Neural crest cell (in vitro differentiated cells): ENCODE data around the gene PIK3CD. TPM values are rescaled to one million over a fixed set of nuclear protein-coding genes. Genes with fewer than 3 reads are reported as not detected.
"Not testable (repeated sequence)": the region's sequence is repeated elsewhere in the genome, so short reads cannot be mapped to it uniquely, and the experiment has no call there.

Experiments used
- DNase-seq: peaks from one replicate; pipeline ENCODE4 v3.0.0; 2021; ENCODE audit warnings: low read depth, mixed read lengths, low spot score
- H3K27ac Mint-ChIP-seq: one replicate; pipeline ENCODE4 v1.8.0; 2021; ENCODE audit warnings: mild to moderate bottlenecking, mixed read lengths; ENCODE audit not compliant: unreplicated experiment
- H3K27me3 Mint-ChIP-seq: 2 replicates; pipeline ENCODE4 v1.8.0; 2021; ENCODE audit warnings: low read depth, mild to moderate bottlenecking, mixed read lengths
- H3K36me3 Mint-ChIP-seq: 2 replicates; pipeline ENCODE4 v1.8.0; 2021; ENCODE audit warnings: low read depth, mild to moderate bottlenecking, mixed read lengths
- H3K4me1 Mint-ChIP-seq: 2 replicates; pipeline ENCODE4 v1.8.0; 2021; ENCODE audit warnings: mixed read lengths
- H3K4me3 Mint-ChIP-seq: one replicate; pipeline ENCODE4 v1.8.0; 2021; ENCODE audit warnings: mild to moderate bottlenecking, mixed read lengths
- H3K9me3 Mint-ChIP-seq: 2 replicates; pipeline ENCODE4 v1.8.0; 2021; ENCODE audit warnings: mixed read lengths
- total RNA-seq: library from RNA; stranded (reverse); gene quantifications from 2 replicates; pipeline ENCODE4 v1.2.1, GENCODE V29; 2021
- TF ChIP-seq, protein P1 (sequence below): fragments of 200-600 bp; sonication (generic); conservative IDR thresholded peaks from 2 replicates; pipeline ENCODE4 v1.5.0; 2021; ENCODE audit warnings: antibody characterized with exemption, mild to moderate bottlenecking

The PIK3CD gene
- total RNA-seq, 1 donor from 2014 or later = 1.9 TPM

DNA sequence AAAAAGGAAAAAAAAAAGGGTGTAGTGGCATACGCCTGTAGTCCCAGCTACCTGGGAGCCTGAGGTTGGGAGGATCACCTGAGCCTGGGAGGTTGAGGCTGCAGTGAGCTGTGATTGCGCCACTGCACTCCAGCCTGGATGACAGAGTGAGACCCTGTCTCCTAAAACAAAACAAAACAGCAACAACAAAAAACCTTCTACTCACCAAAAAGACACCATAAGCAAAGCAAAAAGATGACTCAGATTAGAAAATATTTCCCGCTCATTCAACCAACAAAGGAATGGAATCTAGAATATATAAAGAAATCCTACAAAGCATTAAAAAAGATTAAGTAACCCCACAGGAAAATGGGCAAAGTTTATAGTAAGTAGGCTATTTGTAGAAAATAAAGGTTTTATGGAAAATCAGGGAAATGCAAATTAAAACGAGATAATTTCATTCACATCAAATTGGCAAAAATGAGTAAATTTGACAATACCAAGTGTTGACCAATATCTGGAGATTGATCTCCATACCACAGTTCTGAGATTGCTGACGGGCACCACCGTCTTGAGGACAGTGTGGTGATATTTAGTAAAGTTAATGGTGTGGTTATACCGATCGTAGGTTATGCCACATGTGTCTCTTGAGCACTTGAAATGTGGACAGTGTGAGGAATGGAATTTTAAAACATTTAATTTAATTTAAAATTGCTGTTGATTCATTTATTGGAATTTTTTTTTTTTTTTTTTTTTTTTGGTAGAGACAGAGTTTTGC is 54.0 kb downstream of the PIK3CD start:
- H3K9me3 Mint-ChIP-seq = peaks cover 6% of the 10 kb centered on the region
- no peaks in the 10 kb centered on the region for H3K4me1 Mint-ChIP-seq
- peaks cover 5% of the 10 kb centered on the region for H3K27me3 Mint-ChIP-seq
- H3K4me3 Mint-ChIP-seq = no peak overlapping the region
- DNase-seq = no peak
- no peaks in the 10 kb centered on the region for H3K36me3 Mint-ChIP-seq
- H3K27ac Mint-ChIP-seq = no peak overlapping the region
- TF ChIP-seq, protein P1, sequence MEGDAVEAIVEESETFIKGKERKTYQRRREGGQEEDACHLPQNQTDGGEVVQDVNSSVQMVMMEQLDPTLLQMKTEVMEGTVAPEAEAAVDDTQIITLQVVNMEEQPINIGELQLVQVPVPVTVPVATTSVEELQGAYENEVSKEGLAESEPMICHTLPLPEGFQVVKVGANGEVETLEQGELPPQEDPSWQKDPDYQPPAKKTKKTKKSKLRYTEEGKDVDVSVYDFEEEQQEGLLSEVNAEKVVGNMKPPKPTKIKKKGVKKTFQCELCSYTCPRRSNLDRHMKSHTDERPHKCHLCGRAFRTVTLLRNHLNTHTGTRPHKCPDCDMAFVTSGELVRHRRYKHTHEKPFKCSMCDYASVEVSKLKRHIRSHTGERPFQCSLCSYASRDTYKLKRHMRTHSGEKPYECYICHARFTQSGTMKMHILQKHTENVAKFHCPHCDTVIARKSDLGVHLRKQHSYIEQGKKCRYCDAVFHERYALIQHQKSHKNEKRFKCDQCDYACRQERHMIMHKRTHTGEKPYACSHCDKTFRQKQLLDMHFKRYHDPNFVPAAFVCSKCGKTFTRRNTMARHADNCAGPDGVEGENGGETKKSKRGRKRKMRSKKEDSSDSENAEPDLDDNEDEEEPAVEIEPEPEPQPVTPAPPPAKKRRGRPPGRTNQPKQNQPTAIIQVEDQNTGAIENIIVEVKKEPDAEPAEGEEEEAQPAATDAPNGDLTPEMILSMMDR = no peak

- no peak overlapping the region for H3K27ac Mint-ChIP-seq
- peaks cover 6% of the 10 kb centered on the region for H3K9me3 Mint-ChIP-seq
- TF ChIP-seq, protein P1 = no peak
- DNase-seq = no peak
- H3K4me3 Mint-ChIP-seq = no peak overlapping the region
- H3K4me1 Mint-ChIP-seq = no peaks in the 10 kb centered on the region
- H3K27me3 Mint-ChIP-seq = no peaks in the 10 kb centered on the region
- no peaks in the 10 kb centered on the region for H3K36me3 Mint-ChIP-seq
Observed at GRCh38 chr1:9706178-9706577, 54.6 kb downstream of the PIK3CD start.

DNA sequence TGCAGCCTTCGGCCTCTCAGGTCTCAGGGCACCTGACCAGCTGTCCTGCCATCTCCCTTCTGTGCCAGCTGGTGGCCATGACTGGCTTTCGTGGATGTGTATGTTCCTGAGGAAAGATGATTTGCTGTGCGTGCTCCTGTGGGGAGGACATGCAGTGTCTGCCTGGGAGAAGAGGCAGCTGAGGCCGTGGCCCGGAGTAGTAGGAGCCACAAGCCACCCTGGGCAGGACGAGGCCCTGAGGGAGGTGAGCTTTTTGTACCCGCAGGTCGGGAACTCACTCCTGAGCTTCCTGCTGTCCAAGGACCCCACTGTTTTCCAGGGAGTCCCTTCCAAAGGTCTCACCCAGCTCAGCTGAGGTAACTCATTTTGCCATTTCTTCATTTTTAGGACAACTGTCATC is 58.5 kb downstream of the PIK3CD start:
- DNase-seq = no peak
- Mint-ChIP-seq H3K27ac (no peak overlapping the region), H3K4me1 (no peaks in the 10 kb centered on the region), H3K36me3 (no peaks in the 10 kb centered on the region), H3K4me3 (no peak overlapping the region), H3K9me3 (no peaks in the 10 kb centered on the region), H3K27me3 (no peaks in the 10 kb centered on the region)
- TF ChIP-seq, protein P1 = no peak

GRCh38 chr1:9711466-9712020 is 60.0 kb downstream of the PIK3CD start:
- TF ChIP-seq, protein P1 = no peak
- H3K27ac Mint-ChIP-seq = no peak overlapping the region
- H3K9me3 Mint-ChIP-seq = no peaks in the 10 kb centered on the region
- H3K4me3 Mint-ChIP-seq = no peak overlapping the region
- no peaks in the 10 kb centered on the region for H3K36me3 Mint-ChIP-seq
- no peak for DNase-seq
- no peaks in the 10 kb centered on the region for H3K4me1 Mint-ChIP-seq
- no peaks in the 10 kb centered on the region for H3K27me3 Mint-ChIP-seq

DNA sequence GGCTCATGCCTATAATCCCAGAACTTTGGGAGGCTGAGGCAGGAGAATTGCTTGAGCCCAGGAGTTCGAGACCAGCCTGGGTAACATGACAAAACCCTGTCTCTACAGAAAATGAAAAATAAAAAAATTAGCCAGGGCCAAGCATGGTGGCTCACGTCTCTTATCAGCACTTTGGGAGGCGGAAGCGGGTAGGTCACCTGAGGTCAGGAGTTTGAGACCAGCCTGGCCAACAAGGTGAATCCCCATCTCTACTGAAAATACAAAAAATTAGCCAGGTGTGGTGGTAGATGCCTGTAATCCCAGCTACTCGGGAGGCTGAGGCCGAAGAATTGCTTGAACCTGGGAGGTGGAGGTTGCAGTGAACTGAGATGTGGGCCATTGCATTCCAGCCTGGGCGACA is 61.2 kb downstream of the PIK3CD start:
- H3K36me3 Mint-ChIP-seq, H3K27me3 Mint-ChIP-seq, H3K4me1 Mint-ChIP-seq, DNase-seq, H3K4me3 Mint-ChIP-seq, H3K9me3 Mint-ChIP-seq, H3K27ac Mint-ChIP-seq: not testable (repeated sequence)

GRCh38 chr1:9714257-9714718 is 62.8 kb downstream of the PIK3CD start:
- H3K4me1 Mint-ChIP-seq = peaks cover 9% of the 10 kb centered on the region
- no peak for DNase-seq
- TF ChIP-seq, protein P1 = no peak
- H3K9me3 Mint-ChIP-seq = no peaks in the 10 kb centered on the region
- no peak overlapping the region for H3K4me3 Mint-ChIP-seq
- H3K36me3 Mint-ChIP-seq = no peaks in the 10 kb centered on the region
- H3K27me3 Mint-ChIP-seq = no peaks in the 10 kb centered on the region
- H3K27ac Mint-ChIP-seq = no peak overlapping the region
